Lower leg skin (tissue), 4 donors: Measurements from ENCODE around the gene LDB1. TPM values are rescaled to one million over a fixed set of nuclear protein-coding genes. Genes with fewer than 3 reads are reported as not detected.

Experiments used
- DNase-seq, 2 donors: peaks; one replicate each; pipeline ENCODE4 v3.0.0-alpha.2; 2019; ENCODE audit warnings: low spot score in 2 of 2
- H3K4me3 ChIP-seq: fragments of 200-600 bp; sonication (generic); 2 replicates; pipeline ENCODE4 v1.5.1; 2017; ENCODE audit warnings: mild to moderate bottlenecking, low read depth; ENCODE audit not compliant: poor library complexity, severe bottlenecking
- CTCF ChIP-seq, 3 donors: fragments of 450-650 bp; IDR thresholded peaks; one replicate each; pipeline ENCODE4 v1.5.1; 2016; ENCODE audit warnings: antibody characterized with exemption in 3 of 3, mild to moderate bottlenecking in 3 of 3, moderate library complexity in 2 of 3
- POLR2A ChIP-seq, 2 donors: fragments of 450-650 bp; IDR thresholded peaks; one replicate each; pipeline ENCODE4 v1.6.1; 2016 to 2017; ENCODE audit warnings: antibody characterized with exemption in 2 of 2, mild to moderate bottlenecking in 1 of 2, moderate library complexity in 1 of 2
- WGBS, 2 donors: methylation state at CpG; one replicate each; pipeline ENCODE4 v1.1.5; 2018; 5-methylcytosine and 5-hydroxymethylcytosine counted together
- intact Hi-C: fragments of 100-400 bp; cut with DNase I; formaldehyde crosslinking; loops from one replicate; pipeline ENCODE4 v1.15.0; 2023; ENCODE audit warnings: low total_unique reads
- total RNA-seq, 4 donors: library from RNA; depleted of rRNA; stranded (reverse); fragments of >200 nt; gene quantifications; one replicate each; pipeline ENCODE4 v1.1.0, GENCODE V29; 2016

Gene LDB1
- total RNA-seq, 4 donors from 2014 or later, result 80.3 to 109 (median 102) TPM

GRCh38 chr10:102117391-102118159, 2.6 kb downstream of the LDB1 start:
- 0 to 1% methylated on average over 11 to 12 of the region's 12 CpGs for WGBS, 2 donors
- H3K4me3 ChIP-seq, result no peak overlapping the region
- intact Hi-C loops, result no loop called here
- peak; percentile 82 to 95 for DNase-seq
- TF ChIP-seq CTCF (IDR thresholded peaks at IDR 0.05) (no peak), POLR2A (IDR thresholded peaks at IDR 0.05) (no peak)

DNA sequence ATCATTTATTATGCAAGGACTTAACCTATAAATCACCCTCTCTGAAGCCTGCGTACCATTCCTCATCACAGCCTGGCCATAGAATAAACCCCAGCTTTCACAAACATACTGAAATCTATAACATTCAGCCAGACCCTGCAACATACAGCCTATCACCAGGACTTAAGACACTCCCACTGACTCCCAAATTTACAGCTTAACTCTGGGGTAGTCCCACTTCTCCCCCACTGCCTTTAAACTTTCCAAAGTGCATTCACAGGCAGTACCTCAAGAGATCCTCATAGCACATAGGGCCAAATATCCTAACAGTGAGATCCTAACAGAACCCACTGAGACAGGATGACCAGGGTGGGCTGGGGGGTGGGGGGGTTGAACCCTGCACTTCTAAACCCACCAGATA, 3.5 kb downstream of the LDB1 start:
- DNase-seq, result no peak
- TF ChIP-seq POLR2A (IDR thresholded peaks at IDR 0.05) (no peak), CTCF (IDR thresholded peaks at IDR 0.05) (no peak)
- intact Hi-C loops, result no loop called here
- 55 to 75% methylated on average over 1 of the region's 1 CpG for WGBS, 2 donors
- no peak overlapping the region for H3K4me3 ChIP-seq

DNA sequence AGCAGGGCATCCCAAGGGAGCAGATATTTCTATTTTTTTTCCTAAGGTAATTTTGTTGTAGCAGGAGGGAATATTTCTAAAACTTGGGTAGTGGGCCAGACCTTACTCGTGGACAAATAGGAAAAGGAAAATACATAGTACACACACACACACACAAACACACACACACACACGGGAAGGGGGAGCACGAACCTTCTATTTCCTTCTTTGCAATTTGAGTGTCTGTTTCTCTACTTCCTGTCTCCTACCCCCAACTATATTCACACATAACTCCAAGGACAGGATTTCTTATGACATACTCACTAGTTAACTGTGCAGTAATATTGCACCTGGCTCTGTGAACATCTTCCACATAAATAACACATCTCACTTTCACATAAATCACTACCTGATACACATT, 4.4 kb downstream of the LDB1 start:
- 1 to 4% methylated on average over 3 of the region's 3 CpGs for whole genome bisulfite sequencing, 2 donors
- intact Hi-C loops, result no loop called here
- DNase-seq, result no peak
- H3K4me3 ChIP-seq, result no peak overlapping the region
- TF ChIP-seq POLR2A (IDR thresholded peaks at IDR 0.05) (no peak), CTCF (IDR thresholded peaks at IDR 0.05) (no peak)

GRCh38 chr10:102114861-102115618, 5.1 kb downstream of the LDB1 start:
- peak; percentile 91 to 98 for DNase-seq
- TF ChIP-seq POLR2A (IDR thresholded peaks at IDR 0.05) (no peak), CTCF (IDR thresholded peaks at IDR 0.05) (no peak)
- intact Hi-C loops, result no loop called here
- H3K4me3 ChIP-seq, result no peak overlapping the region
- WGBS, 2 donors, result 1% methylated on average over 22 to 23 of the region's 23 CpGs

- 1 to 2% methylated on average over 18 to 40 of the region's 45 CpGs for WGBS, 2 donors
- DNase-seq, result peak in 1 of 2 donors; percentile 88
- H3K4me3 ChIP-seq, result peak overlapping the region; percentile 36
- no peak for TF ChIP-seq CTCF (IDR thresholded peaks at IDR 0.05)
- no peak for TF ChIP-seq POLR2A (IDR thresholded peaks at IDR 0.05)
- intact Hi-C loops, result no loop called here
These were observed 6.0 kb downstream of the LDB1 start for GRCh38 chr10:102113956-102114857.
